KOPT-K1 (cell line): ENCODE results near the gene ETHE1.
A peak's percentile ranks its signal among the peaks of the same experiment; 100 is the strongest.

Source experiments
- H3K27ac ChIP-seq: fragments of 200-600 bp; sonication (generic); 2 replicates; pipeline ENCODE4 v1.5.1; 2016; ENCODE audit warnings: antibody characterized with exemption, mild to moderate bottlenecking, low read depth, low read length; ENCODE audit not compliant: poor library complexity, severe bottlenecking
- H3K36me3 ChIP-seq: fragments of 200-600 bp; sonication (generic); 2 replicates; pipeline ENCODE4 v1.5.1; 2017; ENCODE audit warnings: antibody characterized with exemption, mild to moderate bottlenecking, low read length, moderate library complexity; ENCODE audit not compliant: insufficient read depth
- H3K9me3 ChIP-seq: fragments of 200-600 bp; sonication (generic); 2 replicates; pipeline ENCODE4 v1.5.1; 2017; ENCODE audit warnings: antibody characterized with exemption, low read length, mild to moderate bottlenecking; ENCODE audit not compliant: insufficient read depth, poor library complexity, severe bottlenecking

ETHE1 gene

DNA sequence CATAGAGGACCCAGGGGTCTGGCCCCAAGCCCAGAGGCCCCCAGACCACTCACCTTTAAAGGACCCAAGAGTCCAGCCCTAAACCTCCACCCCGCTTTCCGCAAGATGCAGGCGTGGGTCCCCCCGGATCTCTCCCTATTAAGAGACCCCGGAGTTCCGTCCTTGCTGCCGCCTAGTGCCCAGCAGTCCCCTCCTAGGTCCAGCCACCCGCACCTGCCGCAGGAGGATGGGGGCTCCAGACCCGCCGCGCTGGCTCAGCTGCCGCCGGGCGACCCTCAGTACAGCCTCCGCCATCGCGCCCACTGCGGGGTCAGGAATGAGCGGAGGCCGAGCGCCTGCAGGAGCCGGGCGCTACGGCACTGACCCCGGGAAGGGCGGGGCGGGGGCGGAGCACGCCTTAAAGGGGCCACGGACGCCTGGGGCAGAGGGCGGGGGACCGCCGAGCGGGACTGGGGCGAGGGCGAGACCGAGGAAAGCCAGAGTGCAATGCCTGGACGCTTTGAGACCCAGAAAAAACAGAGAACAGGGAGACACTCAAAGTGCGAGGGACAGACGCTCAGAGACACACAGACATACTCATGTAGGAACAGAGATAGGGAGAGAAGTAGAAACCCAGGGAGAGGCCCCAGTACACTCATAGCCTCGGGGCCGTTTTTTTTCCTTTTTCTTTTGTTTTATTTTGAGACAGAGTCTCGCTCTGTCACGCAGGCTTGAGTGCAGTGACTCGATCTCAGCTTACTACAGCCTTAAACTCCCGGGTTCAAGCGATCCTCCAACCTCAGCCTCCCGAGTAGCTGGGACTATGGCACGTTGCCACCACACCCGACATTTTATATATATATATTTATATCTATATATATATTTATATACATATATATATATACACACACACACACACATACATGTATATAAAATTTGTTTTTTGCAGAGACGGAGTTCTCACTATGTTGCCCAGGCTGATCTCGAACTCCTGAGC is at the start of gene ETHE1:
TSS of gene ETHE1 (minus strand) at position 318 of the 976 bp plus-strand sequence. CDS start at position 294, 24 bp downstream.
- peak within 1 kb of the TSS; percentile 50 for H3K27ac ChIP-seq
- no peaks in the 10 kb centered on the region for H3K36me3 ChIP-seq
- H3K9me3 ChIP-seq: no peaks in the 10 kb centered on the region

DNA sequence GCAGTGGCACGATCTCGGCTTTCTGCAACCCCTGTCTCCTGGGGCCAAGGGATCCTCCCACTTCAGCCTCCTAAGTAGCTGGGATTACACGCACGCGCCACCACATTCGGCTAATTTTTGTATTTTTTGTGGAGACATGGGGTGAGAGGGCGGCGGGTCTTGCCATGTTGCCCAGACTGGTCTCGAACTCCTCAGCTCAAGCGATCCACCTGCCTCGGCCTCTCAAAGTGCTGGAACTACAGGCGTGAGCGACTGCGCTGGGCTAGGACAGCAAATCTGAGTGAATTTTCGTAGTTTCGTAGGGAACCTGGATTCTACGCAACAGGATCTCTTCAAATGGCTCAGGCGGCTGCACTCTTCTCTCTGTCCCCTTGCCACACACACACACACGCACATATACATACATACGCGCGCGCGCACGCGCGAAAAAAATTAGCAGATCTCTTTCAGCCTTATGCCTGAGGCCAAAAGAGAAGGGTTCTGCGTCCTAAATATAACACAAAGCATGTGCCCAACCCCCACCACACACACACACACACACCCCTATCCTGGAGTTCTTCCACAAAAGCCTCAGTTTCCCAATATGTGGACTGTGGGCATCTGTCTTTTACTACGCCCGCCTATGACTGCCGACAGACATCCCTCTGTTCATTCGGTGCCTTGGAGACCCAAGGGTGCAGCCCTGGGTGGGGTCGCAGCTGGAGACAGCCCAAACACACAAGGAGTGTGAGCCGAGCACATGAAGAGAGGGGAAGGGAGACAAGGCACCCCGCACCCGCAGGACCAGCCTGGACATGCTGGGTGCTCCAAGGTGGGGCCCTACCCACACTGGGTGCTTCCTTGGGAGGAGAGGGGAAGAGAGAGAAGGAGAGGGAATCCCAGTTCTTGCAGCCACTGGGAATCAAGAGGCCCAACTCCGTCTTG is 49.2 kb upstream of the ETHE1 start:
- Histone ChIP-seq H3K9me3 (no peaks in the 10 kb centered on the region), H3K27ac (peak overlapping the region; percentile 35)

DNA sequence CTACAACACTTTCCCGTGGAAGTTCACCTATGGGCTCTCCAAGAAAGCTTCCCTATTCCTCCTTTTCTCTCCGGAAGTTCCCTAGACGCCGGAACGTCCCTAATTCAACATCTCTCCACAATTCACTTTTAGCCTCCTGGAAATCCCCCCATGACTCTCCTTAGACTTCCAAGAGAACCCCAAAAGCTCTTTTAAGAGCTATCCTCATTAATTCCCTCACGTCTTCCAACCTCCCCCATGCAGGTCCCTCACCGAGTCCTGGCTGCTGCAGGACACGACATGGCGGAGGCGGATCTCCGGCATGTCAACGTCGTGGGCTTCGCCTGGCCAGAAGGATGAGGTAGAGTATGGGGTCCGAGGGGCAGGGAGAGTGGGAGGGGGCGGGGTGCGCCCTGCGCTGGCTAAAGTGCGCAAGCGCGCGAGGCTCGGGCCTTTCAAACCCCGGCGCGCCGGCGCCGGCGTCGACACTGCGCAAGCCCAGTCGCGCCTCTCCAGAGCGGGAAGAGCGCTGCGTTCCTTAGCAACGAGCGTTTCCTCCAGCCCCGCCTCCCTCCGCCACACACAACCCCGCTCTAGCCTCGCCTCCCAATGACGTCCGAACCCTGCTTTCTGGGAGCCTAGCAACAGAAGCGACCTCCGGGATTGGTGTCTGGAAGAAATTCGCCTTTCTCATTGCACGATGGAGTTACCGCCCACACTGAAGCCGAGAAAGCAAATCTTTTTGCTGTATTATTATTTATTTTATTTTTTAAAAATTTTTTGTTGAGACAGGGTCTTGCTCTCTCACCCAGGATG is 48.4 kb upstream of the ETHE1 start, which contains the start of the genes PINLYP and XRCC1:
TSS of gene PINLYP (plus strand) at position 646 of the 795 bp plus-strand sequence. CDS start 1,391 bp downstream, outside the sequence.
TSS of gene XRCC1 (minus strand) at position 372 of the 795 bp plus-strand sequence. CDS start at position 303, 69 bp downstream.
- peak within 1 kb of the TSS; percentile 75 for H3K27ac ChIP-seq
- no peaks in the 10 kb centered on the region for H3K9me3 ChIP-seq
- 0 out of 2 replicates have a peak, but pooled peaks cover 13% of the 10 kb centered on the region for H3K36me3 ChIP-seq

More for the DNA sequence above, 49.2 kb upstream of the ETHE1 start:
- 0 out of 2 replicates have a peak, but pooled peaks cover 13% of the 10 kb centered on the region for H3K36me3 ChIP-seq

GRCh38 chr19:43574424-43575155 is 47.6 kb upstream of the ETHE1 start:
- H3K9me3 ChIP-seq: no peaks in the 10 kb centered on the region
- H3K27ac ChIP-seq: peak overlapping the region; percentile 75
- H3K36me3 ChIP-seq: 0 out of 2 replicates have a peak, but pooled peaks cover 13% of the 10 kb centered on the region

DNA sequence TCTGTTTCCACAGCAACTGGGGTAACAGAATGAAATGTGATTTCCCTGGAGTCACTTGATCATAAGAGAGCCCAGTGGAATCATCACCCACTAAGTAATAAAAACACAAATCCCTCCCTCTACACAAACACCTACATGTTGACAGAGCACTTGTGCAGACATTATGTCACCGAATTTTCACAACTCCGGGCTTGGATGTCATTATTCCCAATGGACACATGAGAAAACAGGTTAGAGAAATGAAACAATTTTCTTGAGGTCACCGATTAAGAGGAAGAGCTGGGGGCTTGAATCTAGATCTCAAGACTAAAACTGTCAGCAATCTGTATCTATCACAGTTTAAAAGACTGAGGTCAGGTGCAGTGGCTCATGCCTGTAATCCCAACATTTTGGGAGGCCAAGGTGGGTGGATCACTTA is 45.2 kb upstream of the ETHE1 start:
- Histone ChIP-seq H3K36me3 (0 out of 2 replicates have a peak, but pooled peaks cover 13% of the 10 kb centered on the region), H3K9me3 (no peaks in the 10 kb centered on the region), H3K27ac (no peak overlapping the region)

- Histone ChIP-seq H3K36me3 (0 out of 2 replicates have a peak, but pooled peaks cover 13% of the 10 kb centered on the region), H3K9me3 (no peaks in the 10 kb centered on the region), H3K27ac (no peak overlapping the region)
Observed at GRCh38 chr19:43570174-43570791, 43.3 kb upstream of the ETHE1 start.

- Histone ChIP-seq H3K27ac (no peak overlapping the region), H3K36me3 (0 out of 2 replicates have a peak, but pooled peaks cover 13% of the 10 kb centered on the region), H3K9me3 (no peaks in the 10 kb centered on the region)
Observed at GRCh38 chr19:43569657-43570056, 42.7 kb upstream of the ETHE1 start.

DNA sequence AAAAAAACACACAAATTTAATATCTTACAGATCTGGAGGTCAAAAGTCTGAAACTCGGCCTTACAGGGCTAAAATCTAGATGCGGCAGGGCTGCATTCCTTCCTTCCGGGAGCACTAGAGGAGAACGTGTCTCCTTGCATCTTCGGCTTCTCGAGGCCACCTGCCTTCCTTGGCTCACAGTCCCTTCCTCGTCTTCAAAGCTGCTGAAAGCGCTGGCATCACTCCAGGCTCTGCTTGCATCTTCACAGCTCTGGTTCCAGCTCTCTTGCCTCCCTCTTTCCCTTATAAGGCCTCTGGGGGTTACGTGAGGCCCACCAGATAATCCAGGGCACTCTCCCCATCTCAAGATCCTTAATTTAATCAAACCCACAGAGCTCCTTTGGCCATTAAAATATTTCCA is 37.8 kb upstream of the ETHE1 start:
- Histone ChIP-seq H3K27ac (peak overlapping the region; percentile 30), H3K9me3 (no peaks in the 10 kb centered on the region), H3K36me3 (peaks cover 19% of the 10 kb centered on the region)

DNA sequence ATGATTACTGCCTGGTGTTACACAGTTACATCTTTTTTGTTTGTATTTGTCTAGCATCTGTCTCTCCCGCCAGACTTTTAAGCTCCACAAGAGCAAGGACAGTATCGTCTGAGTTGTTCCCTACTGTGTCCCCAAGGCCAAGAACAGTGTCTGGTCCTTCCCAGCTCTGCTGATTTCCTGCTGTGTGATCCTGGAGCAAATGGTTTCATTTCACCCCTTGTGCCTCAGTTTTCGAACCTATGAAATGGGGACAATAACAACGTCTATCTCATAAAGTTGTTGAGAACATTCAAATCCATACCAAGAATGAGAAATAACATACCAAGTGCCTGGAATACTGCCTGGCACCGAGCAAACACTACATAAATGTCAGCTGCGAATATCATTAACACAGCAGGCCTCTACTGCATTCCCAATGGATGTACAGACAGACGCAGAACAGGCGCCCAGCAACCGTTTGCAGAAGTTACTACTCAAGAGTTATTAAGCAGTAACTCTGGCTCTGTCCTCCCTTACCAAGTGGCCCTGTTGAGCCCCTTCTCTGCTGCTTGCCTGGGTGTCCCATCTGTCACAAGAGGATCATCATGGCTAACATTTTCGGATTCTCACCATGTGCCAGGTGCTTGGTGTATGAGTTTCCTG is 36.9 kb upstream of the ETHE1 start:
- H3K36me3 ChIP-seq: peaks cover 24% of the 10 kb centered on the region
- peak overlapping the region; percentile 84 for H3K27ac ChIP-seq
- no peaks in the 10 kb centered on the region for H3K9me3 ChIP-seq

DNA sequence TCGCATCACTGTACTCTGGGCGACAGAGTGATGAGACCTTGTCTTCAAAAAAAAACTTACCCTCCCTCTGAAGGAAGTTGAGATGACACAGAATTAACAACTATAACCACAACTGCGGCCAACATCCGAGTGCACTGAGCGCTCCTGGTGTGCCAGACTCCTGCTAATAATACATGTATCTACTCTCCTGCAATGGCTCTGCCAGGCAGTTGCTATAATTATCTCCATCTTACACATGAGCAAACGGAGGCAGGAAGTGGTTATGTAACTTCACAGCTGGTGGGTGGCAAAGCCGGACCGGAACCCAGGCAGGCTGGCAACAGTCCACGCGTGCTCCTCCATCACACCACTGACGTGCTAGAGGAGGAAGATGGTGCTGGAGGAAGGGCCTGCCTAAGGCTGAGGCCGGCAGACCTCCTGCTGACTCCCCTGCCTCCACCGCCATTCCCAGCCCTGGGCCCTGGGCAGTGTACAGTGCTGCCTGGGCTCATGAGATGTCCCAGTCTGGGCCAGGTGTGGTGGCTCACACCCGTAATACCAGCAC is 35.8 kb upstream of the ETHE1 start:
- H3K27ac ChIP-seq: peak overlapping the region; percentile 84
- no peaks in the 10 kb centered on the region for H3K9me3 ChIP-seq
- H3K36me3 ChIP-seq: peaks cover 29% of the 10 kb centered on the region

GRCh38 chr19:43562226-43562697 is 35.3 kb upstream of the ETHE1 start:
- Histone ChIP-seq H3K9me3 (no peaks in the 10 kb centered on the region), H3K36me3 (peaks cover 34% of the 10 kb centered on the region), H3K27ac (peak overlapping the region; percentile 84)

- Histone ChIP-seq H3K27ac (peak overlapping the region; percentile 84), H3K9me3 (no peaks in the 10 kb centered on the region), H3K36me3 (peaks cover 36% of the 10 kb centered on the region)
Observed at GRCh38 chr19:43561139-43561970, 34.4 kb upstream of the ETHE1 start.
